Middle frontal gyrus (tissue), 1 donor: ENCODE results near the gene AKT1.
A peak's percentile ranks its signal among the peaks of the same experiment; 100 is the strongest.

Source experiments
- DNase-seq: peaks from one replicate; pipeline ENCODE4 v3.0.0-alpha.2; 2015; ENCODE audit warnings: low spot score; ENCODE audit errors: extremely low spot score

Gene AKT1

DNA sequence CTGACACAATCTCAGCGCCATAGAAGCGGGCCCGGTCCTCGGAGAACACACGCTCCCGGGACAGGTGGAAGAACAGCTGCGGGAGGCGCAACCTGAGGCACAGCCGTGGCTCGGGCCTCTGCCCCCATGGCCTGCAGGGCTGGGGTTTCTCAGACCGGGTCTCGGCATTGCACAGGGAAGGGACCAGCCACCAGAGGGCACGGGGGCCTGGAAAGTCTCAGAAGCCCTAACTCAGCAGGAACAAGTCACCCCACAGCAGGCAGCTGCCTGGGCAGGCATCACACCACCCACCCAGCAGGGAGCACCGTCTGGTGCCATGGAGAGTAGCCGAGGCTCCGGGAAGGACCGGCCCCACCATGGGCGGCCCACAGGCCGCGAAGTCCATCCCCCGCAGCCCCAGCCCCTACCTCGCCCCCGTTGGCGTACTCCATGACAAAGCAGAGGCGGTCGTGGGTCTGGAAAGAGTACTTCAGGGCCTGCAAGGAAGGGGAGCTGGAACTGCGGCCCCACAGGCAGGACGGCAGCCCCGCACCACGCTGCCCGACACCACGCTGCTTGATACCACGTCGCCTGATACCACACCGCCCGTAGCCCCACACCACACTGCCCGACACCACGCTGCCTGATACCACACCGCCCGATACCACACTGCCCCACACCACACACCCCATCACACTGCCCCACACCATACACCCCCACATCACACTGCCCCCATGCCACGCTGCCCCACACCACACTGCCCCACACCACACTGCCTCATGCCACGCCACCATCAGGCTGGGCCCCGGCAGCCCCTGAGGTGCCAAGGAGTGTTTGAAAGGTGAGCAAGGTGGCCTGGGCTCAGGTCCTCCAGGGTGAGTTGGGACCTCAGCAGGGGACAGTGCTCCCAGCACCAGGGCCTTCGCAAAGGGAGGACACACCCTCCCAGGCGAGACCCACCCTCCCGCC, 21.8 kb downstream of the AKT1 start:
- DNase-seq: no peak

DNA sequence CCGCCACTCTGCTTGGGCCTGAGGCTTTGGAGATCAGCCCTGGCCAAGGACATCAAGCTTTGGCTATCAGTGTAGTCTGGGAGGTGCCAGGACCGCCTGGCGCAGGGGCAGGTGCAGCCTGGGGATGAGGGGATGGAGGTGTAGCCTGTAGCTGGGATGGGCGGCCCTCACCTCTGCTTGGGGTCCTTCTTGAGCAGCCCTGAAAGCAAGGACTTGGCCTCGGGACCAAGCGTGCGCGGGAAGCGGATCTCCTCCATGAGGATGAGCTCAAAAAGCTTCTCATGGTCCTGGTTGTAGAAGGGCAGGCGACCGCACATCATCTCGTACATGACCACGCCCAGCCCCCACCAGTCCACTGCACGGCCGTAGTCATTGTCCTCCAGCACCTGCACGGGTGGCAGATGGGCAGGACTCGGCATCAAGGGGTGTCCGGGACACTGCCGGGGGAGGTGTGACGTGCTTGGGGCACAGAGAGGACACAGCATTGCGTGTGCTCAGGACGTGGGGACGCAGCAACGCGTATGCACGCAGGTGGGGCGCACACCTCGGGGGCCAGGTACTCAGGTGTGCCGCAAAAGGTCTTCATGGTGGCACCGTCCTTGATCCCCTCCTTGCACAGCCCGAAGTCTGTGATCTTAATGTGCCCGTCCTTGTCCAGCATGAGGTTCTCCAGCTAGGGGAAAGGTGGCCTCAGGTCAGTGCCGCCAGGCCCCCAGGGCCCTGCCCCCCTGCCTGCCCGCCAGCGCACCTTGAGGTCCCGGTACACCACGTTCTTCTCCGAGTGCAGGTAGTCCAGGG, 22.6 kb downstream of the AKT1 start:
- no peak for DNase-seq

DNA sequence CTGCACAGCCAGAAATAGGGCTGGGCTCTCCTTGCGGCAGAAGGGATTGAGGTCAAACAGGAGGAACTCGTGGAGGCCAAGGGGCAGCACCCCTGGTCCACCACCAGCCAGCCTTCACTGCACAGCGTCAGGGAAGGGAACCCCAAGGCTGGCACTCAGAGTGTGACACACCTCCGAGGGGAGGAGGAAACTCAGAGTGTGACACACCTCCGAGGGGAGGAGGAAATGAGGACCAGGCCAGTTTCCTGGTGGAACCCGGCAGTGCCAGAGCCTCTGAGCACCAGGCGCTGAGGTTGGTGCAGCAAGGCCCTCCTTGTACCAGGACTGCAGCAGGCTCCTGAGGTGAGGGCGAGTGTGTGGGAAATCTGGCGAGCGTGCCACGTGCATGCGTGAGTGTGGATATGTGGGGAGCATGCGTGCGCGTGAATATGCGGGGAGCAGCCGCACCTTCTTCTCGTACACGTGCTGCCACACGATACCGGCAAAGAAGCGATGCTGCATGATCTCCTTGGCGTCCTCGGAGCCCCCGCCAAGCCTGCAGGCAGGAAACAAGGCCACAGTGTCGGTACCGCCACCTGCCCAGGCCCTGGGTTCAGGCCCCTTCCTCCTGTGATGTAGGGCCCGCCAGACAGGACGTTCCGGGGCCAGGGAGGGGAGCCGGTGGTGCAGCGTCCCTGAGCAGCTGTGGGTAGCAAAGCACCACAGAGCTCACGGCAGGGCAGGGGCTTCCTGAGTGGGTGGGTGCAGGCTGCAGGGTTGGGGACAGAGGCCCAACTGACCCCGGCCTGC, 23.4 kb downstream of the AKT1 start:
- no peak for DNase-seq

DNA sequence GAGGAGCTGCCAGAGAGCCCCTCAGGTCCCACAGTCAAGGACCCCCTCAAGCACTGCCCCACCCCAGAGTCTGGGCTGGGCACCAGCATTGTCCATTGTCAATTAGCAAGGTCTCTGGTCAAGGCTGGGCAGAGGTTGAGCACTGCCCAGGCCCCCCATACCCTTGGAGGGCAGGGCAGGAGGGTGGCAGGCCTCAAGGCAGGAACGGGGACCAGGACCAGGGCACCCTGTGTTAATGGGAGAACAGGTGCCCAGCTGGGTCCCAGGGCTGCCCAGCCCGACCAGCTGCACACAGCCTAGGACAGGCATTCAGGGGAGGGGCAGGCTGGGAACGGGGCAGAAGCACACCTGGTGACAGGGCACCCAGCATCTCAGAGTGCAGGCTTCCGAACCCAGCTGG, 24.2 kb downstream of the AKT1 start:
- no peak for DNase-seq

DNA sequence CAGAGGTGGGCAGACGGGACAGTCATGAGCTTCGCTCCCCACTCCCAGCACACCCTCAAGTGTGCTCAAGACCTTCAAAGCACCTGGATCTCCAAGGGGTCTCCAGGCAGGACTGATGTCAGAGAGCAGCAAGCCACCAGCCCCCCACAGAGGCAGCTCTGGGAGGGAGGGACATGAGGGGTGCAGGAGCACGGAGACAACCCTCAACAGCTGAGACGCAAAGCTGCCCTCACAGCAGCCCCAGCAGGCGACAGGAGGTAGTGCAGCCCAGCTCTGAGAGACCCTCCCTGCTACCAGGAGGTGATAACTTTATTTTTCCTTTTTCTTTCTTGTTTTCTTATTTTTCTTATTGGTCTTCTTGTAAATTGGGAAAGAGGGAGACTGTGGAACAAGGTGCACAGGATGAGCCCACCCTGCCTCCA, 24.7 kb downstream of the AKT1 start:
- DNase-seq: no peak

- no peak for DNase-seq
Measured at GRCh38 chr14:104770072-104770579, 25.4 kb downstream of the AKT1 start.

- no peak for DNase-seq
Measured at GRCh38 chr14:104769324-104770071, 26.1 kb downstream of the AKT1 start.

DNA sequence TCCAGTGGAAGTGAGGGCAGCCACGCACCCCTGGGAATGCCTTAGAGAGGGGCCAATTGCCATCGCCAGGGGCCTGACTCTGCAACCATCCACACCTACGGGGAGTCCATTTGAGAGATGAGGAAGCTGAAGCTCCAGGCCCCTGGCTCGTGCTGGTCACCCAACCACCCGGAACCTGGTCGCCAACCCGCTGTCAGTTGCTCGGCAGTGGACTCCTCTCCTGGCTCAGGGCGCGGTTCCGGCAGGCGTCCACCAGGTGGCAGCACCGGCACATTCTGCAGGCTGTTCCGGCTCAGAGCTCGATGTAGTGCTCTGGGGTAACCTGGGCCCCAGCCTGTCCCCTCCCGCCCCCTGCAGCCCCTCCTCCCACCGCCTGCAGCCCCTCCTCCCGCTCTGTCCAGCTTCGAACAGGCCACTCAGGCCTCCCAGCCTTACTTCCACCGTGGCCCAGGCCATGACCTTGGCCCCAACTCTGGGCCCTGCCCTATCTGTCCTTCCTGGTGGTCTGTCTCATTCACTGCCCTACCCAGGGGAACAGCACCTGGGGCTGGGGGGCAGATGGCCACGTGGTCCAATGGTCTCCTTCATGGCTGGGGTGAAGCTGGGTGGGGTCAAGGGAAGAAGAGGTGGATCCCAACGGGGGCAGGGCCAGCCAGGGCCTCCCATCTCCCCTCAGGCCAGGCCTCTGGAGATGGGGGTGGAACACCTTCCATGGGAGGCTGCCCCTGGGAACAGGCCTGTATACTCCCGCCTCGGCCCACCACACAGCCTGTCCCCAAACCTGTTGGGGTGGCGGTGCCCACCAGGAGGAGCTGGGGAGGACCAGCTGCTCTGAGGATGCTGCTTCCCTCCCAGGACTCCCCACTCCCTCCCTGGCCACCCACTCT, 26.9 kb downstream of the AKT1 start:
- DNase-seq: peak; percentile 82

DNA sequence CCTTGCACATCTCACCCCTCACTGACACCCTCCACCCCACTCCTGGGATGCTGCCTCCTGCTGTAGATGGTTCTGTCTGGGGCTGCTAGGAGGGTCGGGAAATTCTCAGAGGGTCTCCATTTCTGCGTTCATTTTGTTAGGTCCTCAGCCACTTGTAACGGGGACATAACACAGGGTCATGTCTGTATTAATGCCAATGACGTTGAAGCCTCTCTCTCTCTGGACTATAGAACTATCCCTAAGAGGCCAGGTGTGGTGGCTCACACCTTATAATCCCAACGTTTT, 28.0 kb downstream of the AKT1 start:
- DNase-seq: no peak

- no peak for DNase-seq
Measured at GRCh38 chr14:104766863-104767633, 28.5 kb downstream of the AKT1 start.

DNA sequence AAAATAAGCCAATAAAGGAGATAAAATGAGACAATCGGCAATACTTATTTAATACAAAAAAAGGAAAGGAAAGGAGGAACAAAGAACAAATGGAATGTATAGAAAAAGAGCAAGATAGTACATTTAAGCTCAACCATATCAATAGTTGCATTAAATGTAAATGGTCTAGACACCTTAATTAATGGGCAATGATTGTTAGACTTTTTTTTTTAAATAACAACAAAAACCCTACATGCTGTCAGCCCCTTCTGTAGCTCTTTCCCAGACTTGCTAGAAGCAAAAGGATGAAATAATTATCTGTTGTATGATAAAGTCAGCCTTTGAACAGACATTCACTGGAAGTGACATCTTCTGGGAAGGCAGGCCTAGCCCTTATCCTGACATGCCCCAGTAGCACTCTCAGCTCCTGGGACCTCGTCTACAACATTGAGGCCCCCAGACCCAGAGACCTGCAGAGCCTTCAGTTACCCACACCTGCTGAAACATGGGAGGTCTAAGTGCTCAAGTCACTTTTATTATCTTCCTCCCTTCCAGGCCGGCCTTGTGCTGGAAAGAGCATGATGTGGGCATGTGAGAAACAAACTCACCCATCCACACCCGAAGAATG, 29.2 kb downstream of the AKT1 start:
- no peak for DNase-seq

DNA sequence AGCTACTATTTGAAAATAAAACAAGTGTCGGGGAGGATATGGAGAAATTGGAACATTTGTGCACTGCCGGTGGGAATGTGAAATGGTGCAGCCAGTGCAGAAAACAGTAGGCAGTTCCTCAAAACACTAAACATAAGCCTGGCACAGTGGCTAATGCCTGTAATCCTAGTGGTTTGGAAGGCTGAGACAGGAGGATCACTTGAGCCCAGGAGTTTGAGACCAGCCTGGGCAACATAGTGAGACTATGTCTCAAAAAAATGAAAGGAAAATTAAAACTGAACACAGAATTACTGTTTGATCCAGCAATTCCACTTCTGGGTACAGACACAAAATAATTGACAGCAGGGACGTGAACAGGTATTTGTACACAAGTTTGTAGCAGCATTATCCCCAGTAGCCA, 30.0 kb downstream of the AKT1 start:
- DNase-seq: no peak

DNA sequence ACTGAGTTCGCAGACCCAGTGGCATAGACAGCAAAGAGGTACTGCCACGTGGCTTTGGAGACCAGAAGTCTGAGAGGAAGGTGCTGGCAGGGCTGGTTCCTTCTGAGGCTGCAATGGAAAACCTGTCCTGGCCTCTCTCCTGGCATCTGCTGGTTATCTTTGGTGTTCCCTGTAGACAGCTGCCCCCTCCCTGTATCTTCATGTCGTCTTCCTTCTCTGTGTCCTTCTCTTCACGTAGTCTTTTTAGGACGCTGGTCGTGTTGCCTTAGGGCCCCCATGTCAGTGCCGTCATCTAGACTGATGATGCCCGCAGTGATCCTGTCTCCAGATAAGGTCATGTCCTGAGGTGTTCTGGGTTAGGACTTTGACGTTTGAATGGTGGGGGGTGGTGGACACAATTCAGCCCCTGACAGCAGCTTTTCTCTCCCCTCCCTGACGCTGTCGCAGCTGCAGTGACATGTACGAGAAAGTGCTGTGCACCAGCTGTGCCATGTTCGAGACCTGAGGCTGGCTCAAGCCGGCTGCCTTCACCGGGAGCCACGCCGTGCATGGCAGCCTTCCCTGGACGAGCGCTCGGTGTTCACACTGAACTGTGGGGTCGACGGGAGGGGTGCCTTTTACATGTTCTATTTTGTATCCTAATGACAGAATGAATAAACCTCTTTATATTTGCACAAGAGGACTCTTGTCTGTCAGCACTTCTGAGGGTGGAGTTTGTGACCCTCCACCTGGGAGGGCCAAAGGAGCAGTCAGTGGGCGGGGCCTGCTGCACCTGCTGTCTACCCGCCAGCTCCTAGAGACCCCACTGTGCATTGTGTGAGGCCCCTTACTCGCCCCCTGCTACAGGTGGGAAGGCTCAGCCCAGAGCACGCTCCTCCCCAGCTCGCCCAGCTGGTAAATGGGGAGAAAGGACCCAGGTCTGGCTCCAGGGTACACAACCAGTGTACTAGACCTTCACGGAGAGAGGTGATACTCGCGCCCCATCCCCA, 36.3 kb downstream of the AKT1 start:
- DNase-seq: no peak

DNA sequence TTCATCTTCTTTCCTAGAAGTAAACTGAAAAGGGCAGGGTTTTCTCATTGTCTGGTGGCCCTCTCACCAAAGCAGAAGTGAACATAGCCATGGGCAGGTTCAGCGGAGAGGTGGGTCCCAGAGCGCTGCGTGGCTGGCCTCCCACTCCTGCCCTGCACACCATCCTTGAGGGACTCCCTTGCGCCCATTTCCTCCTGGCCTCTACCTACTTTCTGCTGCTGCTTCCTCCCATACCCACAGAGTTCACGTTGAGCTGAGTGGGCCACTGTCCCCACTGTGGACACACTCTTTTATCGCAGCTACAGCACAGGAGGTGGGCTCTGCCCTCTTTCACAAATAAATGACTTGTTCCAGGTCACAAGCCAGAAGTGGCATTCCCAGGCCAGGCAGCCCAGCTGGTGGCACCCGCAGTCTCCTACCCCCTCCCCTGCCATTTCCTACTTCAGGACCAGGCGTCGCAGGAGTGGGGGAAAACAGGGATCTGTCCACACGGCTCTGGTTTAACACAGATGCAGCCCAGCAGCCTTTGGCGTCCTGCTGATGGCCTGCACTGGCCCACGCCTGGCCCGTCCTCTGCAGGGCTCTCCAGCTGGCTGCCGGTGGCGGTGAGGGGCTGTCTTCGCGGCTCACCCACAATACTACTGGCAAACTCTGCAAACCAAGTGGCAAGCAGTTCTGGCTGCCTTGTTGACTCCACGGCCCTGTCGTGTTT, 37.7 kb downstream of the AKT1 start:
- DNase-seq: no peak

DNA sequence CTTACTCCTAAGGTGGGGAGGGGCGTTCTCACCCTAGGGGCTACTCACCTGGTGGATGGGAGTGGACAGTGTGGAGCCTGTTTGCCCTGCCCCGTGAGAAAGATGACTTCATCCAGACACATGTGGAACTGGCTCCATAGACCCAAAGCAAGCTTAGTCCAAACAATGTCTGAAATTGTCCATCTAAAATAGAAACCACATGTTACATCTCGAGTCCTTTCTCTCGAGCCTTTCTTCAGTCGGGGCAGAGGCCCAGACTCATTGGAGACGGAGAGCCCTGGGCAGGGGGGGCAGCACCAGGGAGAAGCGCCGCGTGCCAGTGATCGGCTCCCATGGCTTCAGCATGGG, 38.3 kb downstream of the AKT1 start:
- DNase-seq: no peak

DNA sequence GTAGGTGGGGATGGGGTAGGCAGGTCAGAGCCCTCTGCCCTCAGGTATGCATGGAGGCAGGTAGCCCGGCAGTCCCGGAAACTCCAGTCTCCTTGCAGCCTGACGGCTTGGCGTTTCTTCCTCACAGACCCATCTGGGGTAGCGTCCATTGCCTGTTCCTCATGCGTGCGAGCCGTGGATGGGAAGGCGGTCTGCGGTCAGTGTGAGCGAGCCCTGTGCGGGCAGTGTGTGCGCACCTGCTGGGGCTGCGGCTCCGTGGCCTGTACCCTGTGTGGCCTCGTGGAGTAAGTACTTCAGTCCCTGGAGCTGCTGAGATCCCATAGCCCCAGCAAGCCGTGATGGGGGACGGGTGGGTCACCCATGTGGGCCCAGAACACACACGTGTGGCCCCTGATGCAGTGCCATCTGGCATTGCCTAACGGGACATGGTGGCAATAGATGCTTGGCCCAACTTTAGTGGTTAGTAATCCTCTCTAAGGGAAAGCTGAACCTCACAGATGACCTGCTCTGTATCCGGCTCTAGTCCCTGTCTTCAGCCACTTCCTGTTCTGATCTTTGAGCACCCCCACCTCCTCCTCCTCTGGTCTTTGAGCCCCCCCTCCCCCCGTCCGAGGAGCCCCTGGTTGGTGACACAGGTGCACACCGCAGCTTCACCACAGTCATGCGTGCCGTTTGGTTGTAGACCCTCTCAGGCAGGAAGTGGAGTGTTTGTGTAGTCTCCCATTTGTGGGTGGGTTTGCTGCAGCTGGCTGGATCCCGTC, 38.9 kb downstream of the AKT1 start:
- no peak for DNase-seq
